CD4-positive, alpha-beta T cell treated with Interferon gamma for 1 hour (primary cell): ENCODE data around the gene C11orf24.
A peak's percentile ranks its signal among the peaks of the same experiment; 100 is the strongest.

ENCODE experiments used
- DNase-seq: peaks from one replicate; pipeline ENCODE4 v3.0.0-alpha.2; 2020

The C11orf24 gene

GRCh38 chr11:68242616-68243015, 29.2 kb downstream of the C11orf24 start:
- DNase-seq: no peak

DNA sequence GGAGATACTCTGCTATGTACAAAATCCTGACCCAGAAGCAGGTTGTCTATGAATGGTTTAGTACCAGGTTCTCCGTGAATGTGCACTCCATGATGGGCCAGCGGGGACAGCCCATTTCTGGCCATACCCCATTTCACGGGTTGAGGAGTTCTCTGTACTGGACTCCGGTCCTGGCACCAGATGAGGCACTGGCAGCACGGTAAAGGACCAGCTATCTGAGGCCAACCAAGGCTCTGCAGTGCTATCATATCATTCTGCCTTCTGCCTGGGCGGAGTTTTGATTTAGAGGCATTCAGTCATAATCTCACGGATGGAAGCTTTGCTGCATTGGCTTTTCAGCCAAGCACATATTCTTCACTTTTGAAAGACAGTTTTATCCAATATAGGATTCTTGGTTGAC, 40.2 kb downstream of the C11orf24 start:
- DNase-seq: no peak

- DNase-seq: no peak
Measured at GRCh38 chr11:68229601-68230000, 42.2 kb downstream of the C11orf24 start.

- no peak for DNase-seq
Measured at GRCh38 chr11:68226421-68226820, 45.4 kb downstream of the C11orf24 start.

- DNase-seq: no peak
Measured at GRCh38 chr11:68224606-68225005, 47.2 kb downstream of the C11orf24 start.

DNA sequence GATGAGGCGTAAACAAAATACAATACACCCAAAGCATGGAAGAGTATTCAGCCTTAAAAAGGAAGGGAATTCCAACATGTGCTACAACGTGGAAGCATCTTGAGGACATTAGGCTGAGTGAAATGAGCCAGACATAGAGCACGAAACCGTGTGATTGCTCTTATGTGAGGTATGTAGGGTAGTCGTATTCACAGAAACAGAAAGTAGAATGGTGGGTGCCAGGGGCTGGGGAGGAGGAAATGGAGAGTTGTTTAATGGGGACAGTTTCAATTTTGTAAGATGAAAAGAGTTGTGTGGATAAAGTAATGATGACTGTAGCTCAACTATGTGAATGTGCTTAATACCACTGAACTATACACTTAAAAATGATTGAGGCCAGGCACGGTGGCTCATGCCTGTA, 48.5 kb downstream of the C11orf24 start:
- no peak for DNase-seq

DNA sequence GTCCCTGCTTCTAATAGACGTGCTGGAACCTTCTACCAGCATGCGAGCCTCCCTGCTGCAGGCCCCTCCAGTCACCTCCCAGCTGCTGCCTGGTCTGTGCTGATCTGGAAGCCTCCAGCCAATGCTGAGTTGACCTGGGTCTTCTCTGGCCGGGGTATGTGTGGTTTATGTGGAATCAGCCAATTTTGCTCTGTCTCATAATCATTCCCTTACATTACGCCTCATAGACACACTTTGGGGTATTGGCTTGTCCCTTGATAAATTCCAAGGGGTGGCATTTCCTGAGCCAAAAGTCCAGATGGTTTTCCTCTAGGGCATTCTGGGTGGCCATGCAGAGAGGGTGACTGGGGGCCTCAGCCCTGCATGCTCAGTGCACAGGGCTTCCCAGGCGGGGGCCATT, 50.4 kb downstream of the C11orf24 start:
- DNase-seq: no peak

GRCh38 chr11:68216171-68216938, 55.4 kb downstream of the C11orf24 start:
- no peak for DNase-seq

GRCh38 chr11:68215524-68216170, 56.1 kb downstream of the C11orf24 start:
- DNase-seq: no peak

- peak; percentile 11 for DNase-seq
Measured at GRCh38 chr11:68215087-68215445, 56.7 kb downstream of the C11orf24 start.

- no peak for DNase-seq
Measured at GRCh38 chr11:68214173-68215086, 57.3 kb downstream of the C11orf24 start.

DNA sequence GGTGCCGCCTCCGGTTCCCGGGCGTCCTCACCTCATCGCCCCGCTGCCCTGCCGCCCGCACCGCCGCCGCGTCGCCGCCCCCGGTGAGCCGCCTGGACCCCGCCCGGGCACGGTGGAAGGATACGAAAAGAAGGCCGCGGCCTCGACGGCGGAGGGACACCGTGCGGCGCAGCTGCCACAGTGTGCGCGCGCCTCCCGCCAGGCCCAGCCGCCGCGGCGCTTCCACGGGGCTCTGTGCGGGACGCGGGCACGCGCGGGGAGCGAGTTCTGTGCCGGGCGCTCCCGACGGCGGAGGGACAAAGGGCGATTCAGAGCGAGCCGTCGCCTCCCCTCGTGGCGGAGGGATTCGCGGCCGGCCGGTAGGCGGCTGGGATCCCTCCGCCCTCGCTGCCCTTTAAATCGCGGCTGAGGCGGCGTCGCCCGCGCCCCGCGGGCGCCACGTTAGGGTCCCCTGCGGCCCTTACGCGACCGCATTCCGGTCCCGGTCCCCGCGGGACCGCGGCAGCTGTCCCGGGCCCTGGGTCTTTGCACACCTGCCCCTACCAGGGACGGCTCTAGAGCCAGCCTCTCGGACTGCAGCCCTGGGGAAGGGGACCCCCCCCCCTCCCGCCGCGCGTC, 58.1 kb downstream of the C11orf24 start:
- peak; percentile 81 for DNase-seq

DNA sequence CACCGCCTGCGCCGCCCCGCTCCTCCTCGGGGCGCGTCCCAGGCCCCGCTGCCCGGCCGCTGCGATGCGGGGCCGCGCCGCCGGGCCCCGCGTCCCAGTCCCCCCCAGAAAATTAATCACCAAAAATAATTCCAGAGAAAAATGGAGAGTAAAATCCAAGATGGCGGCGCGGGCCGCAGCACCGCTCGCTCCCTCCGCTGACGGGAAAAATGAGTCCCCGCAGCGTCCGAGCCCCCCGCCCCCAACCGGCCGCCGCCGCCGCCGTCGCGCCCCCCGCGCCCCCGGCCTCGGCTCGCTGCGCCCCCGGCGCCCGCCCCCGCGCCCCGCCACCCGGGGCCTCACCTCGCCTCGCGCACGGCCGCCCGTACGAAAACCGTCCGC, 58.6 kb downstream of the C11orf24 start, which contains the start of gene KMT5B:
TSS of gene KMT5B (minus strand) at position 162 of the 381 bp plus-strand sequence. CDS start 23,220 bp downstream, outside the sequence.
- DNase-seq: peak; percentile 2

DNA sequence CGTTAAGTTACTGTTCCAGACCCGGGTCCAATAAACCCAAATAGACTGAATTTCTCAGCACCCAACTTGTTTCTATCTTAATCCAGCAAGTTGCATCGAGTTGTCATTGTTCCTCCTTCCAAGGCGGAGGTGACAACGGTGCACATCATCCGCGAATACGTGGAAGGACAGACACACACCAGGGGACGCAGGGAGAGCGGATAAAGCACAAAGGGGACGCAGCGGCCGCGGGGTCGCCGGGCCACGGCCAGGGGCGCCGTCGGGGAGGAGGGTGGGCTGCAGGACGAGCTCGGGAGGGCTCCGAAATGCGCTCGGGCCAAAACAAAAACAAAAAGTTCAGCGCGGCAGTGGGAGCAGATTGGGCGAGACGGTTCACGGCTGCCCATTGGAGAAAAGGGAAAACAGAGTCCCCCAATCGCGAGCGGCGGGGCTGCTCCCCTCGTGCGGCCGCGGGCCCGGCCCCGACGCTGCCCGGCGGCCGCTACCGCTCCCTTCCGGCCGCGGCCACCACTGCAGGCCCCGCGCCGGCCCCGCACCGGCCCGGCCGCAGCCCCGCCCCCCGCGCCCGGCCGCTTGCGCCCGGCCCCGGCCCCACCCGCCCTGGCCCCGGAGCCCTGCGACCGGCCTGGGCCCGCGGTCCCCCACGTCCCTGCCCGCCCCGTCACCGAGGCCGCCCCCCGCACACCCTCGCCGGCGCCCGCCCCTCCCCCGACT, 59.2 kb downstream of the C11orf24 start:
- peak; percentile 68 for DNase-seq

DNA sequence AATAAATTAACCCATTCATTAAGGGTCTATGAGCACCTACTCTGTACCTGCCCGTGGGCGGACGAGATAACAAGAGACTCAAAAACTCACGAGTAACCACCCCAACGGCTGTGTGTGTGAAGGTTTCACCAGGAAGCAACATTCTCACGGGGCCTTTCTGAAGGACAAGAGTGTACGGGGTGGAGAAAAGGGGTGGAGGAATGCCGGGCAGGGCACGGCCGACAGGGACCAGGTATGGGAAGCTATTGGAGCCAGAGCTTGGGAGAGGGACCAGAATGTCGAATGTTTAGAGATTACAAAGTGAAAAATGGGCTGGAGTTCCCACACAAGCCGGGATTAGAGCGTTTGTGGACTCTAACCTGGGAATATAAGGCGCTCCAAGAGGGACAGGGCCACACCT, 60.2 kb downstream of the C11orf24 start:
- DNase-seq: no peak
